Mesenchymal stem cell (in vitro differentiated cells and primary cell): Measurements from ENCODE around the gene OGT.

Experiments
- DNase-seq: peaks from one replicate; pipeline ENCODE4 v3.0.0-alpha.2; 2013
- H2AFZ ChIP-seq: one replicate; pipeline ENCODE4 v1.6.1; 2013; ENCODE audit warnings: low read depth, mild to moderate bottlenecking, control low read depth, inconsistent platforms, low read length, moderate library complexity
- H2AK5ac ChIP-seq: 2 replicates; pipeline ENCODE4 v1.6.1; 2013; ENCODE audit warnings: low read length, moderate library complexity, mild to moderate bottlenecking, inconsistent platforms; ENCODE audit not compliant: severe bottlenecking
- H2BK120ac ChIP-seq: one replicate; pipeline ENCODE4 v1.6.1; 2013; ENCODE audit warnings: low read depth, mild to moderate bottlenecking, inconsistent platforms, low read length, moderate library complexity
- H2BK12ac ChIP-seq, 2 experiments: one replicate each; pipeline ENCODE4 v1.6.1; 2013; ENCODE audit warnings: inconsistent platforms in 2 of 2, low read length in 2 of 2, mild to moderate bottlenecking in 2 of 2, moderate library complexity in 2 of 2, control low read depth in 1 of 2
- H2BK15ac ChIP-seq: one replicate; pipeline ENCODE4 v1.6.1; 2013; ENCODE audit warnings: mild to moderate bottlenecking, low read depth, inconsistent platforms; ENCODE audit not compliant: poor library complexity, severe bottlenecking
- H2BK5ac ChIP-seq: 2 replicates; pipeline ENCODE4 v1.6.1; 2013; ENCODE audit warnings: low read depth, mild to moderate bottlenecking, low read length, control low read depth, inconsistent platforms; ENCODE audit not compliant: poor library complexity, severe bottlenecking
- H3K14ac ChIP-seq, 2 experiments: one replicate each; pipeline ENCODE4 v1.6.1; 2013; ENCODE audit warnings: inconsistent platforms in 2 of 2, low read length in 2 of 2, control low read depth in 1 of 2, mild to moderate bottlenecking in 1 of 2, moderate library complexity in 1 of 2
- H3K18ac ChIP-seq, 2 experiments: one replicate each; pipeline ENCODE4 v1.6.1; 2013; ENCODE audit warnings: inconsistent platforms in 2 of 2, low read length in 2 of 2, control low read depth in 1 of 2, low read depth in 1 of 2, mild to moderate bottlenecking in 1 of 2
- H3K23ac ChIP-seq, 2 experiments: one replicate each; pipeline ENCODE4 v1.6.1; 2013; ENCODE audit warnings: inconsistent platforms in 2 of 2, low read length in 2 of 2, mild to moderate bottlenecking in 2 of 2, moderate library complexity in 2 of 2, control low read depth in 1 of 2
- H3K27ac ChIP-seq: 2 replicates; pipeline ENCODE4 v1.5.1; 2013; ENCODE audit warnings: mild to moderate bottlenecking, moderate library complexity, low read length, control low read depth, inconsistent platforms; ENCODE audit not compliant: poor library complexity, severe bottlenecking
- H3K27me3 ChIP-seq, 2 experiments: 2 replicates each; pipeline versions ENCODE4 v1.6.1 to v1.7.0; 2013; ENCODE audit warnings: low read length in 2 of 2, mild to moderate bottlenecking in 2 of 2, moderate library complexity in 2 of 2, control low read depth in 1 of 2, inconsistent platforms in 1 of 2; ENCODE audit not compliant: control insufficient read depth in 1 of 2, insufficient read depth in 1 of 2
- H3K36me3 ChIP-seq, 2 experiments: 2 replicates each; pipeline versions ENCODE4 v1.6.1 to v1.7.0; 2013; ENCODE audit warnings: low read length in 2 of 2, control low read depth in 1 of 2, inconsistent platforms in 1 of 2, low read depth in 1 of 2, mild to moderate bottlenecking in 1 of 2; ENCODE audit not compliant: insufficient read depth in 2 of 2, control insufficient read depth in 1 of 2
- H3K4ac ChIP-seq, 2 experiments: one replicate each; pipeline ENCODE4 v1.6.1; 2013; ENCODE audit warnings: inconsistent platforms in 2 of 2, low read length in 2 of 2, mild to moderate bottlenecking in 2 of 2, moderate library complexity in 2 of 2, control low read depth in 1 of 2, low read depth in 1 of 2
- H3K4me1 ChIP-seq: 2 replicates; pipeline ENCODE4 v1.6.1; 2013; ENCODE audit warnings: low read depth, low read length, control low read depth; ENCODE audit not compliant: control insufficient read depth, insufficient read depth
- H3K4me2 ChIP-seq: 2 replicates; pipeline ENCODE4 v1.6.1; 2013; ENCODE audit warnings: low read length, mild to moderate bottlenecking, inconsistent platforms; ENCODE audit not compliant: poor library complexity, severe bottlenecking
- H3K4me3 ChIP-seq, 2 experiments: 2 replicates each; pipeline versions ENCODE4 v1.5.1 to v1.7.0; 2013; ENCODE audit warnings: low read length in 2 of 2, mild to moderate bottlenecking in 2 of 2, control low read depth in 1 of 2, low read depth in 1 of 2; ENCODE audit not compliant: insufficient read depth in 1 of 2
- H3K79me1 ChIP-seq: replicated peaks from 2 replicates; pipeline ENCODE4 v1.6.1; 2013; ENCODE audit warnings: mild to moderate bottlenecking, control low read depth, low read length, inconsistent platforms; ENCODE audit not compliant: poor library complexity, severe bottlenecking
- H3K9ac ChIP-seq: 2 replicates; pipeline ENCODE4 v1.7.0; 2013; ENCODE audit warnings: mild to moderate bottlenecking, low read length, moderate library complexity
- H3K9me3 ChIP-seq: 2 replicates; pipeline ENCODE4 v1.7.0; 2013; ENCODE audit warnings: mild to moderate bottlenecking, low read length; ENCODE audit not compliant: control insufficient read depth
- H4K8ac ChIP-seq: one replicate; pipeline ENCODE4 v1.6.1; 2013; ENCODE audit warnings: inconsistent platforms, mild to moderate bottlenecking, low read length, moderate library complexity
- H4K91ac ChIP-seq: one replicate; pipeline ENCODE4 v1.6.1; 2013; ENCODE audit warnings: mild to moderate bottlenecking, low read length, inconsistent platforms
- WGBS: methylation state at CpG from one replicate; pipeline ENCODE4 v1.1.7; 2013; ENCODE audit warnings: mixed read lengths; 5-methylcytosine and 5-hydroxymethylcytosine counted together

Gene OGT

GRCh38 chrX:71604796-71605568, 72.1 kb downstream of the OGT start:
- 99% methylated on average over 5 of the region's 8 CpGs for WGBS
- no peak overlapping the region for H3K23ac ChIP-seq
- peaks cover 47% of the 10 kb centered on the region for H3K9me3 ChIP-seq
- peaks cover 34 to 89% of the 10 kb centered on the region in 2 experiments for H3K36me3 ChIP-seq
- no peak overlapping the region for H2BK120ac ChIP-seq
- H2BK15ac ChIP-seq, result no peak overlapping the region
- H4K91ac ChIP-seq, result no peak overlapping the region
- H3K9ac ChIP-seq, result no peak overlapping the region
- H3K4me3 ChIP-seq, result no peak overlapping the region
- no peak overlapping the region for H2BK5ac ChIP-seq
- no peak overlapping the region for H2AFZ ChIP-seq
- H3K14ac ChIP-seq, result no peak overlapping the region
- no peak for DNase-seq
- no peak overlapping the region for H2AK5ac ChIP-seq
- H3K4me2 ChIP-seq, result no peak overlapping the region
- no peak overlapping the region for H3K27ac ChIP-seq
- no peaks in the 10 kb centered on the region for H3K27me3 ChIP-seq
- H3K4ac ChIP-seq, result no peak overlapping the region
- no peak overlapping the region for H3K18ac ChIP-seq
- H4K8ac ChIP-seq, result no peak overlapping the region
- H2BK12ac ChIP-seq, result no peak overlapping the region
- peaks cover 10% of the 10 kb centered on the region for H3K79me1 ChIP-seq
- H3K4me1 ChIP-seq, result no peaks in the 10 kb centered on the region

- H3K4me1 ChIP-seq, result no peaks in the 10 kb centered on the region
- no peak overlapping the region for H2AK5ac ChIP-seq
- H3K4me3 ChIP-seq, result no peak overlapping the region
- no peak overlapping the region for H3K9ac ChIP-seq
- H2BK15ac ChIP-seq, result no peak overlapping the region
- peaks cover 11% of the 10 kb centered on the region for H3K79me1 ChIP-seq
- DNase-seq, result no peak
- WGBS, result 86% methylated on average over 9 of the region's 9 CpGs
- no peak overlapping the region for H3K18ac ChIP-seq
- no peak overlapping the region for H2BK120ac ChIP-seq
- no peak overlapping the region for H2BK12ac ChIP-seq
- H3K23ac ChIP-seq, result no peak overlapping the region
- no peak overlapping the region for H4K8ac ChIP-seq
- H3K27me3 ChIP-seq, result no peaks in the 10 kb centered on the region
- peaks cover 47% of the 10 kb centered on the region for H3K9me3 ChIP-seq
- H3K4me2 ChIP-seq, result no peak overlapping the region
- H2AFZ ChIP-seq, result no peak overlapping the region
- peaks cover 40 to 89% of the 10 kb centered on the region in 2 experiments for H3K36me3 ChIP-seq
- no peak overlapping the region for H3K27ac ChIP-seq
- no peak overlapping the region for H3K14ac ChIP-seq
- H3K4ac ChIP-seq, result no peak overlapping the region
- no peak overlapping the region for H4K91ac ChIP-seq
- H2BK5ac ChIP-seq, result no peak overlapping the region
Measured at GRCh38 chrX:71606536-71607216, 73.8 kb downstream of the OGT start.

- no peaks in the 10 kb centered on the region for H3K27me3 ChIP-seq
- H2AK5ac ChIP-seq, result no peak overlapping the region
- H3K9ac ChIP-seq, result no peak overlapping the region
- H3K23ac ChIP-seq, result no peak overlapping the region
- no peak overlapping the region for H3K4me2 ChIP-seq
- no peaks in the 10 kb centered on the region for H3K4me1 ChIP-seq
- no peak overlapping the region for H4K91ac ChIP-seq
- peaks cover 11% of the 10 kb centered on the region for H3K79me1 ChIP-seq
- H2BK5ac ChIP-seq, result no peak overlapping the region
- H3K18ac ChIP-seq, result no peak overlapping the region
- H3K27ac ChIP-seq, result no peak overlapping the region
- no peak overlapping the region for H4K8ac ChIP-seq
- H2BK12ac ChIP-seq, result no peak overlapping the region
- H2BK15ac ChIP-seq, result no peak overlapping the region
- no peak overlapping the region for H3K4ac ChIP-seq
- H3K4me3 ChIP-seq, result no peak overlapping the region
- H2BK120ac ChIP-seq, result no peak overlapping the region
- H3K9me3 ChIP-seq, result peaks cover 47% of the 10 kb centered on the region
- 76% methylated on average over 2 of the region's 2 CpGs for WGBS
- no peak overlapping the region for H3K14ac ChIP-seq
- no peak overlapping the region for H2AFZ ChIP-seq
- no peak for DNase-seq
- H3K36me3 ChIP-seq, result peaks cover 39 to 87% of the 10 kb centered on the region in 2 experiments
Measured at GRCh38 chrX:71607488-71607887, 74.6 kb downstream of the OGT start.

- Histone ChIP-seq H3K27me3 (no peaks in the 10 kb centered on the region), H4K91ac (no peak overlapping the region), H3K4me2 (no peak overlapping the region), H3K79me1 (peaks cover 11% of the 10 kb centered on the region), H3K14ac (no peak overlapping the region), H3K4ac (no peak overlapping the region), H2AK5ac (no peak overlapping the region), H3K27ac (no peak overlapping the region), H2AFZ (no peak overlapping the region), H2BK15ac (no peak overlapping the region), H3K4me3 (no peak overlapping the region), H2BK120ac (no peak overlapping the region), H2BK12ac (no peak overlapping the region), H3K9ac (no peak overlapping the region), H3K36me3 (peaks cover 46 to 88% of the 10 kb centered on the region in 2 experiments), H3K18ac (no peak overlapping the region), H2BK5ac (no peak overlapping the region), H3K9me3 (peaks cover 34% of the 10 kb centered on the region), H3K23ac (no peak overlapping the region), H3K4me1 (no peaks in the 10 kb centered on the region), H4K8ac (no peak overlapping the region)
- 90% methylated on average over 2 of the region's 3 CpGs for WGBS
- no peak for DNase-seq
Measured at GRCh38 chrX:71609095-71609750, 76.3 kb downstream of the OGT start.
